Measurements from ENCODE around the gene CYP21A2.
"Not testable (repeated sequence)": the region's sequence is repeated elsewhere in the genome, so short reads cannot be mapped to it uniquely, and the experiment has no call there.

The CYP21A2 gene

DNA sequence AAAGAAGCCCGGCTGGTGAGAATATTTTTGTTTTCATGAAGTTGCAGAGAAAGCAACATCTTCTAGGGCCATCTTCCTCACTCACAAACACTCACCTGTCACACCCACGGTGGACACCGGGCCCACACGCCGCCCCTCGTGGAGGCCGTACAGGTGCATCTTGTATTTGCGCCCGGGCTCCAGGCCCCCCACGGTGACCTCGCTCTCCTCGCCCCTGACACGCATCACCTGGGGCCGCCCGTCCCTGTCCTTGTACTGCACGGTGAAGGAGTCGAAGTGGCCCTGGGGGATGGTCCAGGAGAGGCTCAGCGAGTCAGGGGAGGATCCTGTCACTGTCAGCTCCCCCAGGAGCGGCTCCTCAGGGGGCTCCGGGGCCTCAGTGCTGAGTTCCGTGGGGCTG lies 17.5 kb downstream of the CYP21A2 start:
- DNase-seq (ENCODE audit: low read depth in 2 of 2), result not testable (repeated sequence)

DNA sequence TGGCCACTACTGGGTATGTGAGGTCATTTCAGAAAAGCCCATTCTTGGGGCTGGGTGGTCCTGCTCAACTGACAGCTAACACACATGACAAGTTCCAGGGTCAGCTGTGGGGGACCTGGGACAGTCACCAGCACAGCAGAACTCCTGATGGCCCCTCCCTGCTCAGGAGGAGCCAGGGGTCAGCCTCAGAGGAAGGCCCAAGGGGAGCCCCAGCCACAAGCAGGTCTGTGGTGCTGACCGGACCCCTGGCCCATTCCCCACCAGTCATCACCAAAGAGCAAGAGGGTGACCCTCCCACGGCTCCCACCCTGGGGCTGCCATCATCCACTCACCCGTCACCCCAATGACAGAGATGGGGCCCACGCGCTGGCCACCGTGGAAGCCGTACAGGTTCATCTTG lies 18.0 kb downstream of the CYP21A2 start:
- DNase-seq (ENCODE audit: low read depth in 2 of 2), result no peak

DNA sequence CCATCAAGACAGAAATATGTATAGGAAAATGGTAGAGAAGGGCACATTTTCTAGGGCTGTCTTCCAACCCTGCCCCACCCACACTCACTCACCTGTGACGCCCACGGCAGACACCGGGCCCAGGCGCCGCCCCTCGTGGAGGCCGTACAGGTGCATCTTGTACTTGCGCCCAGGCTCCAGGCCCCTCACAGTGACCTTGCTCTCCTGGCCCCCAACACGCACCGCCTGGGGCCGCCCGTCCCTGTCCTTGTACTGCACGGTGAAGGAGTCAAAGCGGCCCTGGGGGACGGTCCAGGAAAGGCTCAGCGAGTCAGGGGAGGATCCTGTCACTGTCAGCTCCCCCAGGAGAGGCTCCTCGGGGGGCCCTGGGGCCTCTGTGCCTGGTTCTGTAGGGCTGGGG lies 19.8 kb downstream of the CYP21A2 start:
- no peak for DNase-seq (ENCODE audit: low read depth in 2 of 2)

DNA sequence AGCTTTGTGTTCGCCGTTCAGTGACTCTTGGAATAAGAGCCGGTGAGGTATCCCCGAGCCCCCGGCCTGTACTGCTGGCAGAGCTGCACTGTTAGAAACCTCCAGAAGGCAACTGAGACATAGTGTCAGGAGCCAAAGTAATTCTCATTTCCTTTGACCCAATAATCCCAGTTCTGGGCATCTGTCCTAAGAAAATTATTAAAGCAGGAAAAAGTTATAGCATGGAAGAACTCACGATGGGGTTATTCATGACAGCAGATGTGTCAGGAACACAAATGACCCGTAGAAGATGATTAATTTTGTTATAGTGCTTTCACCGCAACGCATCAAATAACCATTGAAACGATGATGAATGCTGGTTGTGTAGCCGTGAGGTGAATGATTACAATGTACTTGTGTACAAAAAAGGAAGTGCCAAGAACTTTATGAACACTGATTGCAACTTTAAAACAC lies 20.3 kb downstream of the CYP21A2 start:
- no peak for DNase-seq (ENCODE audit: low read depth in 2 of 2)

DNA sequence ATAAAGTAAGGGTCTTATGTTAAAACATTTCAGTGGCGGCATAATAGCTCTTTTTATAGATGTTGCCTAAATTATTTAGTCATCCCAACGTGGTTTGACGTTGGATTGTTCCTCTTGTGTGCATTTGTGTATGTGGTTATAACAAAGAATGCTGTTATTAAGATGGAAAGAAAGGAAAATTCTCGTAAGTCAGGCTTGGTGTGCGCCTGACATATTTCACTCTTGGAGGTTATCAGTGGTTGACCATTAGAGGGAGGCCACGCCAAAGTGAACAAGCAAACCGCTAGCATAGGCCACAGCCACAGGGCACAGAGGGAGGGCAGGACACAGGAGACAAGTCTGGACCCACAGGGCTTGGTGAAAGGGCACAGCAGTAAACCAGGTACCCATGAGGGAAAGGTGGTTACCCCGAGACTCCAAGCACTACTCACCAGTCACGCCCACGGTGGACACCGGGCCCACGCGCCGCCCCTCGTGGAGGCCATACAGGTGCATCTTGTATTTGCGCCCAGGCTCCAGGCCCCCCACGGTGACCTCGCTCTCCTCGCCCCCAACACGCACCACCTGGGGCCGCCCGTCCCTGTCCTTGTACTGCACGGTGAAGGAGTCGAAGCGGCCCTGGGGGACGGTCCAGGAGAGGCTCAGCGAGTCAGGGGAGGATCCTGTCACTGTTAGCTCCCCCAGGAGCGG lies 22.9 kb downstream of the CYP21A2 start:
- no peak for DNase-seq (ENCODE audit: low read depth in 2 of 2)

DNA sequence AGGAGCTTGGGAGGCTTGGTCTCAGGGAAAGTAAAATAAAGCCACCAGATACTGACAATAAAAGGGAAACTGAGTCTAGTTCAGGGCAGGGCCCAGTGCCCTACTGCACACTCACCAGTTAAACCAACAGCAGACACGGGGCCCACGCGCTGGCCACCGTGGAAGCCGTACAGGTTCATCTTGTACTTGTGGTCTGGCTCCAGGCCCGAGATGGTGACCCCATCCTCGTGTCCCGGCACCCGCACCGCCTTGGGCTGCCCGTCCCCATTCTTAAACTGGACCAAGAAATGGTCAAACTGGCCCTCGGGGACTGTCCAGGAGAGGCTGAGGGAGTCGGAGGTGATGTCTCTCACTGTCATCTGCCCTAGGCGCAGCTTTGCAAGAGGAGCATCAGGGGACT lies 26.5 kb downstream of the CYP21A2 start:
- no peak for DNase-seq (ENCODE audit: low read depth in 2 of 2)

DNA sequence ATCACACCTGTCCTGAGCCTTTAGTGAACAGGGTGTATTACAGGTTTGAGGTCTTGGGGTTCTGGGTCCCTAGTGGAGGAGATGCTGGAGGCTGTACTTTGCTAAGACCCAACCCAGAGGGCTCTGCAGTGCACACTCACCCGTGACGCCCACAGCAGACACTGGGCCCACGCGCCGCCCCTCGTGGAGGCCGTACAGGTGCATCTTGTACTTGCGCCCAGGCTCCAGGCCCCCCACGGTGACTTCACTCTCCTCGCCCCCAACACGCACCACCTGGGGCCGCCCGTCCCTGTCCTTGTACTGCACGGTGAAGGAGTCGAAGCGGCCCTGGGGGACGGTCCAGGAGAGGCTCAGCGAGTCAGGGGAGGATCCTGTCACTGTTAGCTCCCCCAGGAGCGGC lies 29.3 kb downstream of the CYP21A2 start:
- DNase-seq (ENCODE audit: low read depth in 2 of 2), result not testable (repeated sequence)

DNA sequence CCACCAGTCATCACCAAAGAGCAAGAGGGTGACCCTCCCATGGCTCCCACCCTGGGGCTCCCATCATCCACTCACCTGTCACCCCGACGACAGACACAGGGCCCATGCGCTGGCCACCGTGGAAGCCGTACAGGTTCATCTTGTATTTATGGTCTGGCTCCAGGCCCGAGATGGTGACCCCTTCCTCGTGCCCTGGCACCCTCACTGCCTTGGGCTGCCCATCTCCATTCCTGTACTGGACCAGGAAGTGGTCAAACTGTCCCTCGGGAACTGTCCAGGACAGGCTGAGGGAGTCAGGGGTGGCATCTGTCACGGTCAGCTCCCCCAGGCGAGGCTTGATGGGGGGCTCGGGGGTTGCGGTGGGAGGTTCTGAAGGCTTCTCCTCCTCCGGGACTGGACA lies 30.1 kb downstream of the CYP21A2 start:
- not testable (repeated sequence) for DNase-seq (ENCODE audit: low read depth in 2 of 2)

DNA sequence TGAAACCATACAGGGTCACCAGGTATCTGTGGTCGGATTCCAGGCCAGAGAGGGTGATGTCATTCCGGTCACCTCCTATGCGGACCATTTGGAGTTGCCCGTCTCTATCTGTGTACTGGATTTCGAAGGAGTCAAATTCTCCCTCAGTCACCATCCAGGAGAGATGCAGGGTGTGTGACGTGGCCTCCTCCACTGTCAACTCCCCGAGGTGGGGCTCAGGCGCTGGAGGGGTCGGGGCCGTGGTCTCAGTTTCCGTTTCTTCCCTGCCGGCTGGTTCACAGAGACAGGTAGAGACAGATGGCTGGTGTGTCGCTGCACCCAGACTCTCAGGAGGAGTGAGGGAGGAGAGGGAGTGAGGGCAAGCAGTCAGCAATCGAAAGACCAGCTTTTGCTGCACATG lies 30.7 kb downstream of the CYP21A2 start:
- DNase-seq (ENCODE audit: low read depth in 2 of 2), result no peak

DNA sequence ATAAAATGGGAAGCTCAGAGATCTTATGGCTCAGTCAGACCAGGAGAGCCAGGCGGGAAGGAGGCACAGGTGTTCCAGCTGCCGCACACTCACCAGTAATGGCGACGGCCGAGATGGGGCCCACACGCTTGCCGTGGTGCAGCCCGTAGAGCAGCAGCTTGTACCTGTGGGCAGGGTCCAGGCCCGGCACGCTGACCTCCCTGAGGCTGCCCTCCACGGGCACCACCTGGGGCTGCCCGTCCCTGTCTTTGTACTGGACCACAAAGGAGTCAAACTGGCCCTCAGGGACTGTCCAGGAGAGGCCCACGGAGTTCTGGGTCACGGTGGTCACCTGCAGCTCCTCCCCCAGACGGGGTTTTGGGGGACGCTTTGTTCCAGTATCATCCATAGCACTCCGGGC lies 31.2 kb downstream of the CYP21A2 start:
- DNase-seq (ENCODE audit: low read depth in 2 of 2), result no peak

DNA sequence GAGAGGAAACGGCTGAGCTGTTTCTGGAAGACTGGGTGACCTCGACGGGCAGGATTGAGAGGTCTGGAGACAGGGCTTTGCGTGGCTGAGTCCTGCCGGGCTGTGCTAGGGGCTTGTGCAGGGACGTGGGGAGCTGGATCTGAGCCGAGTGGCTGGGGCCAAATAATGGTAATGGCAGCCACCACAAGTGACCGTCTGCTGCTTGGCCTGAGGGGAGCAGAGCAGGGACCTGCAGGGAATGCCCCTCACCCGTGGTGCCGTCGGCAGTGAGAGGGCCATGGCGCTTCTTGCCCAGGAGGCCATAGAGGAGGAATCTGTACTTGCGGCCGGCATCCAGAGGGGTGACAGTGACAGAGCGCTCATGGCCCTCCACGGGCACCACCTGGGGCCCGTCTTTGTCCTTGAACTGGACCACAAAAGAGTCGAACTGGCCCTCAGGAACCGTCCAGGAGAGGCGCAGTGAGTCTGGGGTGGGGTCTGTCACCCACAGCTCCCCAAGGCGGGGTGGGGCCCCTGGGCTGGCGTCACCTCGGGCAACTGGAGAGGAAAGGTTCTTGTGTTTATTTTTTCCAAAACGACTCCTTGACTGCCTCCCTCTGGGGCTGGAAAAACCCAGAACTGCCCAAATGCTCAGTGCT lies 31.8 kb downstream of the CYP21A2 start:
- DNase-seq (ENCODE audit: low read depth in 2 of 2), result no peak

DNA sequence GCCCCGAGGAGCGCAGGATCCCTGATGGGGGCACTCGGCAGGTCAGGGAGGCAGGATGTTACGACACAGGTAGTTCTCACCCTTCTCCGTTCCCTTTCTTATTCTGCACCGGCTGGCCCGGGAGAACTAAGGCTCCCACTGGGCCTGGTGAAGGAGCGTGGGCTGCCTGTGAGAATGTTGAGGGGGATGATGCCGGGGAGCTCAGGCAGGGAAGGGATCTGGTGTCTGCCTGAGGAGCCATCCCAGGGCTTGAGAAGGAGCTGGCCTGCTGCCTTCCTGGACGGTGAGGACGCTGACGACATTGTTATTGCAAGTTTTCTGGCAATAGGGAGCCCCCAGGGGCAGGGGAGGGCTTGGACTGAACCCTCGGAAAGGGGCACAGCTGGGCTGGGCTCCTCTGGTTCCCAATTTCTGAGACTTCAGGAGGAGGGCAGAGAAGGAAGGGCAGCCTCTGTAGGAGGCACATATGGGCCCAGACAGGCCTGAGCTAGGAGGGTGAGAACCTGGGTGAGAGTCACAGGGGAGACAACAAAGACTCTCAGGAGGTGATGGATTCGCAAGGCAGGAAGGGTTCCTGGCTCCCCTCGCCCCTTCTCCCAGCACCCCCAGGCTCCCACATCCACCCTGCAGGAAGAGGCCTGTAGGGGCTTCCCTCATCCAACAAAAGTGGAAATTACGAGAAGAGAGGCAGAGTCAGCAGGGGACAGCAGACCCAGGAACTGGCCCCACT lies 32.8 kb downstream of the CYP21A2 start:
- no peak for DNase-seq (ENCODE audit: low read depth in 2 of 2)

DNA sequence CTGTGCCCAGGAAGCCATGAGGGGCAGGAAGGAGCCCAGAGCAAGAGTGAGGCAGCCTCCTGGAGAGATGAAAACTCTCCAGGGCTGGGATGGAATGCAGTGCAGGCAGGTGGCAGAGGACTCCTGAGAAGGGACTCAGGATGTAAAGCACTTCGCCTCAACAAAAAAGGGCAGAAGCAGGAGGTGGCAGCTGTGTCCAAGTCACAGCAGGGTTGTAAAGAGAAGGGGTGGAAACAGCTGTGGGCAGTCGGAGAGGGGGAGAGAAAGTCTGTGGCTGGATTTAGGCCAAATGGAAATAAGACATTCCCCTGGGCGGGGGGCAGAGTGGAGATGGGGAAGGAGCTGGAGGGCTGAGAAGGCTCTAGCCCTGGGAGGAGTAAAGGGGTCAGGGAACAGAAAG lies 34.9 kb downstream of the CYP21A2 start:
- DNase-seq (ENCODE audit: low read depth in 2 of 2), result no peak

DNA sequence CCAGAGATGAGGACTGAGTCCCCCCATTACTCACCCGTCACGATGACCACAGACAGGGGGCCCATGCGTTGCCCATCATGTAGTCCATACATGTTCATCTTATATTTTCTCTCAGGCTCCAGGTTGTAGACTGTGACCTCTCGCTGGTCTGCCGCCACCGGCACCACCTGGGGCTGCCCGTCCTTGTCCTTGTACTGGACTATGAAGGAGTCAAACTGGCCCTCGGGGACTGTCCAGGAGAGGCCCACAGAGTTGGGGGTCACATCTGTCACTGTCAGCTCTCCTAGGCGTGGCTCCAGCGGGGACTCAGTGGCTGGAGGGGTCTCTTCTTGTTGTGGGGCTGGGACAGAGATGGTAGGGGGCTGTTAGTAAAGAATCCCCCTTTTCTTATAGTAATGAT lies 35.4 kb downstream of the CYP21A2 start:
- DNase-seq (ENCODE audit: low read depth in 2 of 2), result no peak

DNA sequence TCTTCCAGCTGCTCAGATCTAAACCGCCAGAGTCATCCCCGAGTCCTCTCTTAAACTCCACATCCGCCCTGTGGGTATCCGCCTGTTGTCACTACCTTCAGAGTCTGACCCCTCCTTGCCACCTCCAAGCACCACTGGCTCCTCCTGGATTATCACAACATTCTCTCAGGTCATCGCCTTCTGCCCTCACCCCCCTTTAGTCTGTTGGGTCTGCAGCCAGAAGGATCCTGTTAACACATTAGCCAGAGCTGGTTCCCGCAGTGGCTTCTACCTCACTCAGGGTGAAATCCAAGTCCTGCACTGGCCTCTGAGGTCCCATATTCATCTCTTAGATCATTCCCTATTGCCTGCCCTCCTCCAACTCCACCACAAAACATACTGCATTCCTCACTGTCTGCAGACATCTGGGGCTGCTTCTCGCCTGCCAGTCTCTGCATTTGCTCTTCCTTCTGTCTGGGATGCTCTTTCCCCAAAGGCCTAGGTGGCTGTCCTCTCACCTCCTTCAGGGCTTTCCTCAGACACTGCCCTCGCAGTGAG lies 36.8 kb downstream of the CYP21A2 start:
- DNase-seq (ENCODE audit: low read depth in 2 of 2), result no peak

DNA sequence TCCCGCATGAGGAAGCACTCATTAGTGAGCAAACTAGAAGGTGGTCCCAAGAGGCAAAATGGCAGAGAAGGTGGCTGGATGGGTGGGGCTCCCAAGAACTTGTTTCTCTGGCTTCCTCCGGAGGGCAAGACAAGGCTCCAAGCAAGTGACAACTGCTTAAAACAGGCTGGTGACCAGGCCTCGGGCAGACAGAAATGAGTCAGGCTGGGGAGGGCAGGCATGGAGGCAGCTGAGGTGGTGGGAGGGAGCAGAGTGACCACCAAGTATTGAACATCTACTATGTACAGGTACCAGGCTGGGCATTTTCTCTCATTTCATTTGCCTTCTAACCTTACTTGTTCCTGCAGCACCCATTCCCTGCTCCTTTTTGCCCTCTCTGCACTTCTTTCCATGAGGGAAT lies 37.6 kb downstream of the CYP21A2 start:
- no peak for DNase-seq (ENCODE audit: low read depth in 2 of 2)

DNA sequence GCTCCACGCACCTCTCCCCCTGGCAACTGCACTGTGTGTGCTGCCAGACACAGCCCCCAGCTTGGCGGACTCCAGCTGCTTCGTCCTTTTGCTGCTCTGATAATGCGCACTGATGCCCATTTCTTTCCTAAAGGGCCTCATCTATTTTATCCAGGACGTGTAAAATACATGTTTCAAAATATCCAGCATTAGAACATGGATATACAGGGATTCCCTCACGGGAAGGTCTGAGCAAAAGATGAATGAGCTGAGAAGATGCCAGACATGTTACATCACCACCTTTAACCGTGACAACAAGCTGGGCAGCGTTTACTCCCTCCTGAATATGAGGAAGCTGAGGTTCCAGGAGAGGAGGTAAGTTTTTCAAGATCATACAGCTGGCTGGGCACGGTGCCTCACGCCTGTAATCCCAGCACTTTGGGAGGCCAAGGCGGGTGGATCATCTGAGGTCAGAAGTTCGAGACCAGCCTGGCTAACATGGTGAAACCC lies 38.1 kb downstream of the CYP21A2 start:
- DNase-seq (ENCODE audit: low read depth in 2 of 2), result no peak

DNA sequence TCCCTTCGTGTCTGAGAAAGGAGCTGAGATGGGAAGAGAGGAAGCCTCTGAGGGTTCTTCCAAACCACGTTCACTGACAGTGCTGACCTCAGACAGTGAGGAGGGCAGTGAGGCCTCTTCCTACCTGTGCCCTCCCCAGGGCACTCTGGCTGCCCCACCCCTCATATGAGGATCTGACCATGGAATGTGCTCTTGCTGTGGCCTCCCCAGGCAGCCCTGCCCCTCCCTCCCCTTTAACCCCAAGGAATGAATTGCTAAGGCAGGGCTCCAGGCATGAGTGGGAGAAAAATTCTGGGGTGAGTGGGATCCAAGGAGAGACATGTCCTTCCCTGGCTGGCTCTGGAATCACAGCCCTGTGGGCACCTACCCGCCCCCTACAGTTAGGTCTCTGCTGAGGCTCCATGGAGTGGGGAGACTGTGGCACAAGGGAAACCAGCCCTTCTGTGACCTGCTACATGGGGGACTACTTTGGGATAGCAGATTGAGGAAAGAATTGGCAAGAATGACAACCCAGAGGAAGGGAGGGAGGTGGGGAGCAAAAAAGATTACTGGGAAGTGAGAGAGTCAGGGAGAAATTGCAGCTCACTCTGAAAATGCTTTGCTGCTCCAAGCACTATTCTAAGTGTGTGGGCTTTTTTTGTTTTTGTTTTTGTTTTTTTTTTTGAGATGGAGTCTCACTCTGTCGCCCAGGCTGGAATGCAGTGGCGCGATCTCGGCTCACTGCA lies 41.5 kb downstream of the CYP21A2 start:
- DNase-seq (ENCODE audit: low read depth in 2 of 2), result no peak

DNA sequence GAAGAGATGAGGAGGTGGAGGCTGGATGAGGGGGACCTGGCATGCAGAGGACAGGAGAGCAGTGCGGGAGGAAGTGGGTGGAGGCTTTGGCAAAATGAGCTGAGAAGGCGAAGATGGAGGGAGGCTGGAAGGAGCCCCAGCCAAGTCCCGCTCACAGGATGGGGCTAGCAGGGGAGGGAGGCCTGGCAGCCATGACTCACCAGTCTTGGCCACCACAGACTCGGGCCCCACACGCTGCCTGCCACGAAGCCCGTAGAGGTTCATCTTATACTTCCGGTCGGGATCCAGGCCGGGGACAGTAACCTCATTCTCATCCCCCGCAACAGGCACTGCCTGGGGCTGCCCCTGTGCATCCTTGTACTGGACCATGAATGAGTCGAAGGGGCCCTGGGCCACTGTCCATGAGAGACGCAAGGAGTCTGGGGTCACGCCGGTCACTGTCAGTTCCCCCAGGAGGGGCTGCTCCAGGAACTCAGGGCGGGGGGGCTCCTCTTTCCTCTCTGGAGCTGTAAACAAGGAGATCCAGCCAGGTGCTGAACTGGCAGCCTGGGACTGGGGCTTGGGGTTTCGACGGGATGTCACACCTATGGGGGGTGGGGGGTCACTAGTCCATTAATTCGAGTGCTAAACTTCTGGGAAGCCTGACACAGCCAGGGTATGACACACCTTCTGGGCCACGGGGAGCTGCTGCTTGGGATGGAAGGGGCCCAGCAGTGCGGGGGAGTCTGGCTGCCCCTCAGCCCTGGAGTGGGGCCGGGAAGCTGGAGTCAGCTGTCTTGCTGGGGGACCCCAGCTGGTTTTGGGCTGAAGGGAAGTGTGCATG lies 43.2 kb downstream of the CYP21A2 start:
- no peak for DNase-seq (ENCODE audit: low read depth in 2 of 2)

DNA sequence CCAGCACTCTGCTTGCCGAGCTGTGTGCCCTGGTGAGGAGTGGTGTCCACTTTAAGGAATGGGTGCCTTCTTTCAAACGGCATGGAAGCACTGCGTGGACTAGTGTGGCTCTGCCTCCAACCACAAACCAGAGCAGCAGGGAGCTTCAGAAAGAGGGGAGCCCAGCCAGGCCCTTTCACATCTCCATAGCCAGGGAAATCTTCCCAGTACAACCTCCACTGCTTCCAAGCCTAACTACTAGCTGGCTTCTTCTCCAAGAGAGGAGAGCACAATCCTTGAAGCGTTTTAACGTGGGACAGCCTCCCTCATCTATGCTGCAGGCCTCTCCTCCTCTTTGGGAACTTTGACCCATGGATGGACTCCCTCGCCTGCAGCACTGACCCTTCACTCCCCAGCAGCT lies 44.3 kb downstream of the CYP21A2 start:
- DNase-seq (ENCODE audit: low read depth in 2 of 2), result no peak

DNA sequence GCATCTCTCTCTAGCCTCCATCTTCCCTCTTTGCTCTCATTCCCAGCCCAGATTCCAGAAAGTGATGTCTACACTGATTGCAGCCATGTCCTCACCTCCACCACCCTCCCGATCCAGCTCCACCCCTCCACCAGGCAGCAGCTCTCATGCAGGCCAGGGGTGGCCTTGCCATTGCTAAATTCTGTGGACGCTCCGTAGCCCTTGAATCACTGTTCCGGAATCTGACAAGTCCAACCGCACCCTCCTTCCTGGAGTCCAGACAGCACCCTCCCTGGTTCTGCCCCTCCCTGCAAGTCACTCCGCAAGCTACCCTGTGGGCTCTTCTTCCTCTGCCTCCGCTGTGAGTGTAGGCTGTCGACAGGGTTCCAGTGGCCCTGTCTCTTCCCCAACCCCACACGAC lies 44.7 kb downstream of the CYP21A2 start:
- no peak for DNase-seq (ENCODE audit: low read depth in 2 of 2)
